ENCODE data around the gene OR8G5. TPM values are rescaled to one million over a fixed set of nuclear protein-coding genes. Genes with fewer than 3 reads are reported as not detected.

OR8G5 gene
- polyA plus RNA-seq, 1 donor, result not detected

- no peak for DNase-seq (ENCODE audit: low read depth)
These were observed 29.6 kb downstream of the OR8G5 start for GRCh38 chr11:124285610-124286344.

- no peak for DNase-seq (ENCODE audit: low read depth)
These were observed 38.5 kb downstream of the OR8G5 start for GRCh38 chr11:124294687-124295086.

GRCh38 chr11:124296016-124296415, 39.8 kb downstream of the OR8G5 start:
- DNase-seq (ENCODE audit: low read depth), result no peak

GRCh38 chr11:124297921-124298320, 41.7 kb downstream of the OR8G5 start:
- DNase-seq (ENCODE audit: low read depth), result no peak

GRCh38 chr11:124301548-124301947, 45.4 kb downstream of the OR8G5 start:
- peak; percentile 4 for DNase-seq (ENCODE audit: low read depth)

GRCh38 chr11:124302347-124303125, 46.4 kb downstream of the OR8G5 start:
- no peak for DNase-seq (ENCODE audit: low read depth)

- DNase-seq (ENCODE audit: low read depth), result no peak
These were observed 50.9 kb downstream of the OR8G5 start for GRCh38 chr11:124307093-124307492.

GRCh38 chr11:124310721-124311120, 54.5 kb downstream of the OR8G5 start:
- no peak for DNase-seq (ENCODE audit: low read depth)

- DNase-seq (ENCODE audit: low read depth), result no peak
These were observed 55.1 kb downstream of the OR8G5 start for GRCh38 chr11:124311269-124311668.

GRCh38 chr11:124311670-124312069, 55.5 kb downstream of the OR8G5 start:
- DNase-seq (ENCODE audit: low read depth), result no peak

GRCh38 chr11:124313131-124313530, 57.0 kb downstream of the OR8G5 start:
- DNase-seq (ENCODE audit: low read depth), result no peak

GRCh38 chr11:124313849-124314248, 57.7 kb downstream of the OR8G5 start, which contains the start of gene OR8D1:
TSS of gene OR8D1 (minus strand) at chr11:124313949. CDS start at chr11:124310766, 3,183 bp downstream.
- no peak for DNase-seq (ENCODE audit: low read depth)

GRCh38 chr11:124315052-124315451, 58.9 kb downstream of the OR8G5 start:
- no peak for DNase-seq (ENCODE audit: low read depth)

Other genes with a start within 250 kb of the OR8G5 start
- gene OR10G4, start 243.4 kb upstream of the OR8G5 start, polyA plus RNA-seq (ENCODE audit: insufficient read length), result 0.06 TPM
- not detected for gene OR10G9, start 233.4 kb upstream of the OR8G5 start, polyA plus RNA-seq (ENCODE audit: insufficient read length)
- gene OR10G8, start 229.6 kb upstream of the OR8G5 start, polyA plus RNA-seq (ENCODE audit: insufficient read length), result not detected
- not detected for gene OR10G7, start 215.1 kb upstream of the OR8G5 start, polyA plus RNA-seq (ENCODE audit: insufficient read length)
- 114 TPM for gene VWA5A, start 140.9 kb upstream of the OR8G5 start, polyA plus RNA-seq (ENCODE audit: insufficient read length)
- gene OR10D3, start 73.0 kb upstream of the OR8G5 start, polyA plus RNA-seq (ENCODE audit: insufficient read length), result not detected
- not detected for gene OR8G1, start 15.3 kb upstream of the OR8G5 start, polyA plus RNA-seq (ENCODE audit: insufficient read length)
- 0.05 TPM for gene OR8D1, start 57.6 kb downstream of the OR8G5 start, polyA plus RNA-seq (ENCODE audit: insufficient read length)
- gene OR8D2, start 63.8 kb downstream of the OR8G5 start, polyA plus RNA-seq (ENCODE audit: insufficient read length), result not detected
- gene OR8B2, start 128.1 kb downstream of the OR8G5 start, polyA plus RNA-seq (ENCODE audit: insufficient read length), result not detected
- not detected for gene OR8B3, start 142.6 kb downstream of the OR8G5 start, polyA plus RNA-seq (ENCODE audit: insufficient read length)
- gene OR8B4, start 168.5 kb downstream of the OR8G5 start, polyA plus RNA-seq (ENCODE audit: insufficient read length), result not detected
- not detected for gene OR8B8, start 189.3 kb downstream of the OR8G5 start, polyA plus RNA-seq (ENCODE audit: insufficient read length)